Right atrium auricular region (tissue), 2 donors: ENCODE results near the gene PLD1. TPM values are rescaled to one million over a fixed set of nuclear protein-coding genes. Genes with fewer than 3 reads are reported as not detected.
A peak's percentile ranks its signal among the peaks of the same experiment; 100 is the strongest.

Experiments used
- DNase-seq: peaks from one replicate; pipeline ENCODE4 v3.0.0-alpha.2; 2019; ENCODE audit warnings: low spot score
- H3K27ac ChIP-seq, 2 donors: fragments of 200-600 bp; sonication (generic); 1 replicate in 1 of 2; 2 replicates in 1 of 2; pipeline ENCODE4 v1.5.1; 2016 to 2019
- H3K27me3 ChIP-seq, 2 donors: fragments of 200-600 bp; sonication (generic); one replicate each; pipeline versions ENCODE4 v1.5.1 to v1.6.0; 2017 to 2019
- H3K36me3 ChIP-seq: fragments of 200-600 bp; sonication (generic); one replicate; pipeline ENCODE4 v1.5.1; 2016
- H3K4me1 ChIP-seq, 2 donors: fragments of 200-600 bp; sonication (generic); one replicate each; pipeline versions ENCODE4 v1.5.1 to v1.6.0; 2017 to 2019
- H3K4me3 ChIP-seq, 2 donors: fragments of 200-600 bp; sonication (generic); 1 replicate in 1 of 2; 2 replicates in 1 of 2; pipeline ENCODE4 v1.5.1; 2017 to 2019; ENCODE audit warnings: mild to moderate bottlenecking in 1 of 2, moderate library complexity in 1 of 2
- H3K9me3 ChIP-seq, 2 donors: fragments of 200-600 bp; sonication (generic); one replicate each; pipeline ENCODE4 v1.5.1; 2019
- CTCF ChIP-seq, 2 donors: fragments of 200-600 bp; sonication (generic); IDR thresholded peaks; one replicate each; pipeline ENCODE4 v1.5.1; 2019; ENCODE audit warnings: antibody characterized with exemption in 2 of 2
- total RNA-seq, 2 donors: library from RNA; depleted of rRNA; stranded (reverse); fragments of >200 nt; gene quantifications; one replicate each; pipeline ENCODE4 v1.1.0, GENCODE V29; 2016

Gene PLD1
- total RNA-seq, 2 donors from 2014 or later: 64.5 to 111 TPM

- Histone ChIP-seq H3K4me3 (no peak overlapping the region), H3K9me3 (no peaks in the 10 kb centered on the region), H3K27ac (peak overlapping the region in 1 of 2 donors; percentile 94), H3K27me3 (no peaks in the 10 kb centered on the region), H3K36me3 (no peaks in the 10 kb centered on the region), H3K4me1 (peaks cover 0 to 25% of the 10 kb centered on the region in 2 donors)
- no peak for DNase-seq
- no peak for TF ChIP-seq CTCF (IDR thresholded peaks at IDR 0.05)
These were observed 1.6 kb upstream of the PLD1 start for GRCh38 chr3:171811913-171812335.

GRCh38 chr3:171811295-171811912 is 1.1 kb upstream of the PLD1 start:
- H3K27me3 ChIP-seq: no peaks in the 10 kb centered on the region
- peak overlapping the region; percentile 94 to 96 for H3K27ac ChIP-seq
- no peak for TF ChIP-seq CTCF (IDR thresholded peaks at IDR 0.05)
- H3K4me1 ChIP-seq: peaks cover 0 to 26% of the 10 kb centered on the region in 2 donors
- H3K9me3 ChIP-seq: no peaks in the 10 kb centered on the region
- DNase-seq: peak; percentile 71
- no peak overlapping the region for H3K4me3 ChIP-seq
- H3K36me3 ChIP-seq: no peaks in the 10 kb centered on the region

GRCh38 chr3:171810629-171811294 is 479 bp upstream of the PLD1 start:
- H3K27ac ChIP-seq: peak overlapping the region; percentile 94 to 96
- H3K27me3 ChIP-seq: no peaks in the 10 kb centered on the region
- DNase-seq: no peak
- H3K36me3 ChIP-seq: no peaks in the 10 kb centered on the region
- no peak for TF ChIP-seq CTCF (IDR thresholded peaks at IDR 0.05)
- peak overlapping the region; percentile 43 to 78 for H3K4me3 ChIP-seq
- peaks cover 0 to 33% of the 10 kb centered on the region in 2 donors for H3K4me1 ChIP-seq
- no peaks in the 10 kb centered on the region for H3K9me3 ChIP-seq

GRCh38 chr3:171809611-171809860 is 747 bp downstream of the PLD1 start:
- H3K4me3 ChIP-seq: peak overlapping the region; percentile 43 to 78
- H3K4me1 ChIP-seq: peaks cover 0 to 43% of the 10 kb centered on the region in 2 donors
- no peaks in the 10 kb centered on the region for H3K9me3 ChIP-seq
- TF ChIP-seq CTCF (IDR thresholded peaks at IDR 0.05): no peak
- H3K36me3 ChIP-seq: no peaks in the 10 kb centered on the region
- H3K27ac ChIP-seq: peak overlapping the region; percentile 94 to 96
- H3K27me3 ChIP-seq: no peaks in the 10 kb centered on the region
- DNase-seq: no peak

- Histone ChIP-seq H3K4me1 (peaks cover 0 to 54% of the 10 kb centered on the region in 2 donors), H3K36me3 (no peaks in the 10 kb centered on the region), H3K4me3 (no peak overlapping the region), H3K27ac (no peak overlapping the region), H3K9me3 (no peaks in the 10 kb centered on the region), H3K27me3 (no peaks in the 10 kb centered on the region)
- no peak for TF ChIP-seq CTCF (IDR thresholded peaks at IDR 0.05)
- DNase-seq: no peak
These were observed 2.5 kb downstream of the PLD1 start for GRCh38 chr3:171807806-171808205.
